Measurements from ENCODE around the gene GPS2. TPM values are rescaled to one million over a fixed set of nuclear protein-coding genes. Genes with fewer than 3 reads are reported as not detected.
A peak's percentile ranks its signal among the peaks of the same experiment; 100 is the strongest.

GPS2 gene
- total and polyA plus RNA-seq, 11 donors: 51.0 to 118 (median 62.3) TPM

GRCh38 chr17:7281953-7282751, 33.0 kb downstream of the GPS2 start:
- intact Hi-C loops (cut with DNase I): loop anchor here in 8 of 10 donors (1.0 to 10.0 kb wide), 6 partner anchors 14 to 65 kb away; partner anchors contain the start of gene ELP5 (in 1 of the 8)
- Histone ChIP-seq H3K27ac (peak overlapping the region; percentile 84 to 99 (median 96)), H3K4me3 (peak overlapping the region; percentile 19 to 76 (median 64)), H3K36me3 (peaks cover 0 to 37% (median 8%) of the 10 kb centered on the region in 9 donors), H3K9me3 (no peaks in the 10 kb centered on the region), H3K27me3 (peaks cover 0 to 24% (median 3%) of the 10 kb centered on the region in 9 donors), H3K4me1 (peaks cover 4 to 49% (median 21%) of the 10 kb centered on the region in 12 donors)
- TF ChIP-seq CTCF (IDR thresholded peaks at IDR 0.05) (no peak), POLR2A (IDR thresholded peaks at IDR 0.05) (peak in 1 of 2 donors; percentile 9)
- DNase-seq (peak; percentile 84 to 89 (median 86)), ATAC-seq (peak; percentile 61 to 68 (median 66))
- WGBS, 4 donors: 0 to 7% (median 2%) methylated on average over 21 to 43 of the region's 43 CpGs

- Histone ChIP-seq H3K4me3 (peak within 1 kb of the TSS; percentile 19 to 76 (median 64)), H3K36me3 (peaks cover 0 to 29% (median 8%) of the 10 kb centered on the region in 9 donors), H3K4me1 (peaks cover 4 to 49% (median 21%) of the 10 kb centered on the region in 12 donors), H3K27ac (peak within 1 kb of the TSS; percentile 90 to 99 (median 96)), H3K27me3 (peaks cover 0 to 24% (median 3%) of the 10 kb centered on the region in 9 donors), H3K9me3 (no peaks in the 10 kb centered on the region)
- ATAC-seq (peak; percentile 73 to 84 (median 80)), DNase-seq (peak; percentile 93 to 97 (median 96))
- 0% methylated on average over 43 to 71 of the region's 71 CpGs; no CpG with 5 or more reads in 1 of the 4 donors for WGBS, 4 donors
- TF ChIP-seq POLR2A (IDR thresholded peaks at IDR 0.05): peak; percentile 48 to 53
- TF ChIP-seq CTCF (IDR thresholded peaks at IDR 0.05): no peak
- intact Hi-C loops (cut with DNase I): loop anchor here in 8 of 10 donors (1.0 to 10.0 kb wide), 6 partner anchors 15 to 66 kb away; partner anchors contain the start of gene ELP5 (in 1 of the 8)
These were observed 33.8 kb downstream of the GPS2 start, which contains the start of gene SLC2A4 for GRCh38 chr17:7281074-7281952. Gene SLC2A4 (plus strand): TSS chr17:7281718. CDS start chr17:7281935, 217 bp downstream.

DNA sequence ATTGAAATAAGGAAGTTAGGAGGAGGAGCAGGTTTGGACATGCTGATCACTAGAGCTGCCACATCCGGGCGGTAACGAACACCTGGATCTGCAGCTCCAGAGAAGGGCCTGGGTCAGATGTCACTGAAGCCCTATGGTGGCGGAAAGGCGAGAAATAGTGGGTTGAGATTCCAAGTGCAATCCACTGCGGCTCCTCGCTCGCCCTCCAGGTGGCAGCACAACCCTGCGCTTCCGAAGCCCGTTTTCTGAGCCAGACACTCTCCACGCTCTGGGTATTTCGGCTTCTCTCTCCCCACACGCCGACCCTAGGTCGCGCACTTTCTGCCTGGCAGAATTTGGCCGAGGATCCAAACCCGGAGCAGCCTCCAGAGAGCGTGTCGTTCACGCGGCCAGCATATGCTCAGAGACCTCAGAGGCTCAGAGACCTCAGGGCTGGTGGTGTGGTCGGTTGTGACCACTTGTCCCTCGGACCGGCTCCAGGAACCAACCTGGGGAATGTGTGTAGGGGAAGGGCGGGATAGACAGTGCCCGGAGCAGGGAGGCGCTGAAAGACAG, 34.6 kb downstream of the GPS2 start:
- peaks cover 0 to 24% (median 3%) of the 10 kb centered on the region in 9 donors for H3K27me3 ChIP-seq
- intact Hi-C loops (cut with DNase I): loop anchor here in 9 of 10 donors (1.0 to 10.0 kb wide), 7 partner anchors 16 to 67 kb away; partner anchors contain the start of gene ELP5 (in 1 of the 9)
- peaks cover 4 to 49% (median 21%) of the 10 kb centered on the region in 12 donors for H3K4me1 ChIP-seq
- no peaks in the 10 kb centered on the region for H3K9me3 ChIP-seq
- DNase-seq (peak; percentile 84 to 91 (median 86)), ATAC-seq (peak; percentile 52 to 64 (median 58))
- H3K4me3 ChIP-seq: peak overlapping the region in 11 of 12 donors; percentile 26 to 76 (median 65)
- TF ChIP-seq CTCF (IDR thresholded peaks at IDR 0.05): peak; percentile 84 to 97 (median 94)
- no peak for TF ChIP-seq POLR2A (IDR thresholded peaks at IDR 0.05)
- WGBS, 4 donors: 0 to 1% (median 0%) methylated on average over 24 to 29 of the region's 29 CpGs
- peaks cover 0 to 21% (median 8%) of the 10 kb centered on the region in 9 donors for H3K36me3 ChIP-seq
- peak overlapping the region; percentile 90 to 99 (median 96) for H3K27ac ChIP-seq

All from heart left ventricle (tissue), 16 donors.